IPS-18a (cell line): ENCODE results near the gene TECPR2.

ENCODE experiments used
- H3K27ac ChIP-seq: one replicate; pipeline ENCODE4 v1.5.1; 2013; ENCODE audit warnings: low read length
- H3K27me3 ChIP-seq: one replicate; pipeline ENCODE4 v1.6.1; 2013; ENCODE audit warnings: mild to moderate bottlenecking, low read length; ENCODE audit not compliant: control insufficient read depth, insufficient read depth
- H3K36me3 ChIP-seq: one replicate; pipeline ENCODE4 v1.6.1; 2013; ENCODE audit warnings: low read depth, low read length; ENCODE audit not compliant: control insufficient read depth
- H3K4me1 ChIP-seq: one replicate; pipeline ENCODE4 v1.6.1; 2013; ENCODE audit warnings: low read depth, low read length; ENCODE audit not compliant: control insufficient read depth
- H3K4me3 ChIP-seq: one replicate; pipeline ENCODE4 v1.5.1; 2013; ENCODE audit warnings: low read length
- H3K9ac ChIP-seq: one replicate; pipeline ENCODE4 v1.6.1; 2013; ENCODE audit warnings: mild to moderate bottlenecking, low read length, moderate library complexity
- H3K9me3 ChIP-seq: one replicate; pipeline ENCODE4 v1.6.1; 2013; ENCODE audit warnings: low read depth, low read length; ENCODE audit not compliant: control insufficient read depth

Gene TECPR2

GRCh38 chr14:102362545-102363181 is at the start of gene TECPR2, which contains the start of gene CINP:
TSS of gene TECPR2 (plus strand) at chr14:102362941. CDS start at chr14:102376722, 13,781 bp downstream.
TSS of gene CINP (minus strand) at chr14:102362890. CDS start at chr14:102362851, 39 bp downstream.
- H3K27ac ChIP-seq = peak within 1 kb of the TSS; percentile 46
- peaks cover under 1% of the 10 kb centered on the region for H3K36me3 ChIP-seq
- no peaks in the 10 kb centered on the region for H3K9me3 ChIP-seq
- H3K27me3 ChIP-seq = no peaks in the 10 kb centered on the region
- peak within 1 kb of the TSS; percentile 83 for H3K9ac ChIP-seq
- peak within 1 kb of the TSS; percentile 96 for H3K4me3 ChIP-seq
- H3K4me1 ChIP-seq = no peaks in the 10 kb centered on the region

- peaks cover 8% of the 10 kb centered on the region for H3K4me1 ChIP-seq
- no peak overlapping the region for H3K27ac ChIP-seq
- peak overlapping the region; percentile 31 for H3K9ac ChIP-seq
- no peaks in the 10 kb centered on the region for H3K9me3 ChIP-seq
- peak overlapping the region; percentile 78 for H3K4me3 ChIP-seq
- H3K36me3 ChIP-seq = no peaks in the 10 kb centered on the region
- H3K27me3 ChIP-seq = peaks cover 33% of the 10 kb centered on the region
Observed at GRCh38 chr14:102314242-102315011, 48.3 kb upstream of the TECPR2 start.

- Histone ChIP-seq H3K4me1 (peaks cover 8% of the 10 kb centered on the region), H3K9ac (no peak overlapping the region), H3K9me3 (no peaks in the 10 kb centered on the region), H3K36me3 (no peaks in the 10 kb centered on the region), H3K27ac (no peak overlapping the region), H3K4me3 (no peak overlapping the region), H3K27me3 (peaks cover 33% of the 10 kb centered on the region)
Observed at GRCh38 chr14:102315121-102315520, 47.6 kb upstream of the TECPR2 start.

GRCh38 chr14:102316338-102316742 is 46.4 kb upstream of the TECPR2 start:
- H3K4me1 ChIP-seq = peaks cover 11% of the 10 kb centered on the region
- H3K4me3 ChIP-seq = peak overlapping the region; percentile 75

DNA sequence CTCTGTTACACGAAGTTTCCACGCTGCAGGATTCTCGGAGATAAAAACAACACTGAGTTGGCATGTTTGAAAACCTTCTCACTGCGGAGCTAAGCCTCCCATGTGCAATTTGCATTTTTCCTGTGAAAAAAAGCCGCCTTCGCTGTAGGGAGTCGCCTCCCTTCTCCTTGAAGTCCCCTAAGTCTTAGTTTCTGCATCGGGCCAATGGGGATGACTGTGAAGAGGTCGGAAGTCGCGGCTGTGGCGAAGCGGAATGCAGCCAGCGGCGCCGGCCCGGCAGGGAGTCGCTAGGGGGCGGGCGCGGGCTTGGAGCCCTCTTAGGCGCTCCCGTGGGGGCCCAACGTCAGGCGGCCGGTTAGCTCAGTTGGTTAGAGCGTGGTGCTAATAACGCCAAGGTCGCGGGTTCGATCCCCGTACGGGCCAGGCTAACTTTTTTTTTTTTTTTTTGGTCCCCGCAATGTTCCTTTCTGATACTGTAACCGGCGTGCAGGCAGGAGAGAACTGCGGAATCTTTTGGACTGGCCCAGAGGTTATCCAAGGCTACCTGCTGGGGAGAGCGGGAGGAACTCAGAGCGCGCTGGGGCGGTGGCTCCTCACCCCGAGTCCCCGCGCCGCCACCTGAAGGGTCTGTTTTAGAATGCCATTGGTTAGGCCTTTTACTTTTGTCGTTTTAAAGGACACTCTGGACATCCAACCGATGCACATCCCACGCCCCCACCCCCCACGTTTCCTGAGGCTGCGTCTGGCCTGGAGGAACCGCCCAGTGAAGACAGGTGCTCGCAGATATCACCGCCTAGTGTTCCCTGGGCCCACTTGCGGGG is 45.8 kb upstream of the TECPR2 start:
- Histone ChIP-seq H3K36me3 (no peaks in the 10 kb centered on the region), H3K27me3 (peaks cover 33% of the 10 kb centered on the region), H3K9me3 (no peaks in the 10 kb centered on the region), H3K9ac (peak overlapping the region; percentile 61), H3K4me1 (peaks cover 11% of the 10 kb centered on the region), H3K27ac (no peak overlapping the region), H3K4me3 (peak overlapping the region; percentile 75)

More at GRCh38 chr14:102316338-102316742, 46.4 kb upstream of the TECPR2 start:
- H3K36me3 ChIP-seq = no peaks in the 10 kb centered on the region
- peak overlapping the region; percentile 61 for H3K9ac ChIP-seq
- no peaks in the 10 kb centered on the region for H3K9me3 ChIP-seq
- H3K27me3 ChIP-seq = peaks cover 33% of the 10 kb centered on the region
- no peak overlapping the region for H3K27ac ChIP-seq

GRCh38 chr14:102317564-102318248 is 45.0 kb upstream of the TECPR2 start:
- no peaks in the 10 kb centered on the region for H3K36me3 ChIP-seq
- H3K27me3 ChIP-seq = peaks cover 33% of the 10 kb centered on the region
- no peaks in the 10 kb centered on the region for H3K9me3 ChIP-seq
- no peak overlapping the region for H3K27ac ChIP-seq
- peak overlapping the region; percentile 75 for H3K4me3 ChIP-seq
- H3K4me1 ChIP-seq = peaks cover 11% of the 10 kb centered on the region
- peak overlapping the region; percentile 49 for H3K9ac ChIP-seq

DNA sequence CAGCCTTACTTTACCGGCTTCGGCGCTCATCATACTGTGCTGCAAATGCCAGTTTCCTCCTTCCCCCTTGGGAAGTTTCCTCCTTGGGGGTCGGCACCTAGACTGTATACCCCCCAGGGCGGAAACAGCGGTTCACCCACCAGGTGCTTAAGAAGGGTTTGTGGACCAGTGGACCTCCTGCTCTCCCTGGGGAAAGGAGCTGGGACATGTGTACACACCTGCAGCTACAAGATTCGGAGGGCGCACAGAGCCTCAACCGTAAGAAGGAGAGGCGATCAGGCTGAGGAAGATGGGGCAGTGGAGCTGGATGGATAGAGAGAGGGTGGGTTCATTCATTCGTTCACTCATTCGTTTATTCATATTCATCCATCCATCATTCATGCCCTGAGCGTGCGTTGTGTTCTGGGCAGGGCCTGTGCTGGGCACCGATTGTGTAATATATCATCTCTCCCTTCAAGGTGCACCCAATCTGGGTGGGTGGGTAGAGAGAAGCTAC is 43.9 kb upstream of the TECPR2 start:
- peaks cover 23% of the 10 kb centered on the region for H3K27me3 ChIP-seq
- H3K27ac ChIP-seq = no peak overlapping the region
- H3K9me3 ChIP-seq = no peaks in the 10 kb centered on the region
- peak overlapping the region; percentile 74 for H3K4me3 ChIP-seq
- H3K36me3 ChIP-seq = no peaks in the 10 kb centered on the region
- peaks cover 11% of the 10 kb centered on the region for H3K4me1 ChIP-seq
- peak overlapping the region; percentile 66 for H3K9ac ChIP-seq

GRCh38 chr14:102319351-102320032 is 43.2 kb upstream of the TECPR2 start, which contains the start of gene ZNF839:
TSS of gene ZNF839 (plus strand) at chr14:102319746. CDS start at chr14:102319766, 20 bp downstream.
- Histone ChIP-seq H3K4me3 (peak within 1 kb of the TSS; percentile 74), H3K4me1 (peaks cover 11% of the 10 kb centered on the region), H3K9ac (peak within 1 kb of the TSS; percentile 66), H3K27ac (no peak within 1 kb of the TSS), H3K36me3 (no peaks in the 10 kb centered on the region), H3K27me3 (peaks cover 18% of the 10 kb centered on the region), H3K9me3 (no peaks in the 10 kb centered on the region)

DNA sequence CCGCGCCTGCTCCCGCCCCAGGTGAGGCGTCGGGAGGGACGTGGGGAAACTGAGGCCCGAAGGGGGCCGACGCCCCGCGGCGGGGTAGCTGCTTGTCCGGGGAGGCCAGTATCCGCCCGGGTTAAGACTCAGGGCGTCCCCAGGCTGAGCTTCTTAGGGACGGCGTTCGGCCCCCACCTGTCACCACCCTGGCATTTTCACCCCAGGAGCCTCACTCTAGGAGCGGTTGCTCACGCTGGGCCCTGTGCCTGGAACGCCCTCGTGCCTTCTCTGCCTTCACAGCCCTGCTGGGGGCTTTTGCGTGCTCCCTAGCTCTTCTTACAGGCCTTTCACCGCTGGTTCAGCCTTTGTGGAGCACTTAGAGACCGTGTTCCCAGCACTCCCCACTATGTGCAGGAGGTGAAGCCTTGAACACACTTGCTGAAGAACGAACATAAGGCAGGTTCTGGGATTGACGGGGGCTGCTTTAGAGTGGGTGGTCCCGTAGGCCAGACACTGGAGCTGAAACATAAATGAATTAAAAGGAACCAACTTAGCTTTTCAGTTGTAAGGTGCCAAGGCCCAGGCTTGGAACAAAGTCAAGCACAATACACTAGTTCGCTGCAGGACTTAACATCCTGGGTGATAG is 42.6 kb upstream of the TECPR2 start:
- H3K36me3 ChIP-seq = no peaks in the 10 kb centered on the region
- peaks cover 11% of the 10 kb centered on the region for H3K27me3 ChIP-seq
- H3K9me3 ChIP-seq = no peaks in the 10 kb centered on the region
- H3K4me3 ChIP-seq = peak overlapping the region; percentile 61
- peaks cover 11% of the 10 kb centered on the region for H3K4me1 ChIP-seq
- no peak overlapping the region for H3K27ac ChIP-seq
- H3K9ac ChIP-seq = peak overlapping the region; percentile 47
